Measurements from ENCODE around the gene TMEM167A.

Gene TMEM167A

DNA sequence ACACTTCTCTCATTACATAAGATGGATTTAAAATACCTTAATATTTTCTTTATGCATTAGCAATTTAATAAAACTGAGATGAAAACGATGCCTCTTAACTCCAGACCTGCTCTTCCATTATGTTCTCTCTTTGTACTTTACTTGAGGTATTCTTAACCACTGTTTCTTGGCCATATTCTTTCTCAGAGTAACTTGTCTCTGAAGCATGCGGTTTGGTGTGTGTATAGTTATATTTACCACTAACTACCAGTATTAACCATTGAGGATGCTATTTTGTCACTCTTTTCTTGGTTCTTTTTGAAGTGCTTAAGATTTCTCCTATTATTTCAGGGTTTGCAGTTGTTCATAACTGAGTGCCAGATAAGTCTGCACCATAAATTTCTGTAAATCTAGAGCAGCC lies 17.9 kb downstream of the TMEM167A start:
- H3K27me3 ChIP-seq (ENCODE audit: insufficient read depth, poor library complexity, severe bottlenecking) = no peaks in the 10 kb centered on the region
- DNase-seq (ENCODE audit: low read depth in 1 of 2, low spot score in 1 of 2) = no peak
- H3K4me3 ChIP-seq (replicated peaks; ENCODE audit: insufficient read depth, low read length) = no peak overlapping the region
- H3K27ac ChIP-seq (replicated peaks) = no peak overlapping the region
- TF ChIP-seq SPI1 (IDR thresholded peaks at IDR 0.05; ENCODE audit: borderline replicate concordance, low read depth) = no peak
- TF ChIP-seq, protein P1, sequence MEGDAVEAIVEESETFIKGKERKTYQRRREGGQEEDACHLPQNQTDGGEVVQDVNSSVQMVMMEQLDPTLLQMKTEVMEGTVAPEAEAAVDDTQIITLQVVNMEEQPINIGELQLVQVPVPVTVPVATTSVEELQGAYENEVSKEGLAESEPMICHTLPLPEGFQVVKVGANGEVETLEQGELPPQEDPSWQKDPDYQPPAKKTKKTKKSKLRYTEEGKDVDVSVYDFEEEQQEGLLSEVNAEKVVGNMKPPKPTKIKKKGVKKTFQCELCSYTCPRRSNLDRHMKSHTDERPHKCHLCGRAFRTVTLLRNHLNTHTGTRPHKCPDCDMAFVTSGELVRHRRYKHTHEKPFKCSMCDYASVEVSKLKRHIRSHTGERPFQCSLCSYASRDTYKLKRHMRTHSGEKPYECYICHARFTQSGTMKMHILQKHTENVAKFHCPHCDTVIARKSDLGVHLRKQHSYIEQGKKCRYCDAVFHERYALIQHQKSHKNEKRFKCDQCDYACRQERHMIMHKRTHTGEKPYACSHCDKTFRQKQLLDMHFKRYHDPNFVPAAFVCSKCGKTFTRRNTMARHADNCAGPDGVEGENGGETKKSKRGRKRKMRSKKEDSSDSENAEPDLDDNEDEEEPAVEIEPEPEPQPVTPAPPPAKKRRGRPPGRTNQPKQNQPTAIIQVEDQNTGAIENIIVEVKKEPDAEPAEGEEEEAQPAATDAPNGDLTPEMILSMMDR (IDR thresholded peaks at IDR 0.05; ENCODE audit: insufficient read depth, low read length) = no peak
- TF ChIP-seq, protein P2, sequence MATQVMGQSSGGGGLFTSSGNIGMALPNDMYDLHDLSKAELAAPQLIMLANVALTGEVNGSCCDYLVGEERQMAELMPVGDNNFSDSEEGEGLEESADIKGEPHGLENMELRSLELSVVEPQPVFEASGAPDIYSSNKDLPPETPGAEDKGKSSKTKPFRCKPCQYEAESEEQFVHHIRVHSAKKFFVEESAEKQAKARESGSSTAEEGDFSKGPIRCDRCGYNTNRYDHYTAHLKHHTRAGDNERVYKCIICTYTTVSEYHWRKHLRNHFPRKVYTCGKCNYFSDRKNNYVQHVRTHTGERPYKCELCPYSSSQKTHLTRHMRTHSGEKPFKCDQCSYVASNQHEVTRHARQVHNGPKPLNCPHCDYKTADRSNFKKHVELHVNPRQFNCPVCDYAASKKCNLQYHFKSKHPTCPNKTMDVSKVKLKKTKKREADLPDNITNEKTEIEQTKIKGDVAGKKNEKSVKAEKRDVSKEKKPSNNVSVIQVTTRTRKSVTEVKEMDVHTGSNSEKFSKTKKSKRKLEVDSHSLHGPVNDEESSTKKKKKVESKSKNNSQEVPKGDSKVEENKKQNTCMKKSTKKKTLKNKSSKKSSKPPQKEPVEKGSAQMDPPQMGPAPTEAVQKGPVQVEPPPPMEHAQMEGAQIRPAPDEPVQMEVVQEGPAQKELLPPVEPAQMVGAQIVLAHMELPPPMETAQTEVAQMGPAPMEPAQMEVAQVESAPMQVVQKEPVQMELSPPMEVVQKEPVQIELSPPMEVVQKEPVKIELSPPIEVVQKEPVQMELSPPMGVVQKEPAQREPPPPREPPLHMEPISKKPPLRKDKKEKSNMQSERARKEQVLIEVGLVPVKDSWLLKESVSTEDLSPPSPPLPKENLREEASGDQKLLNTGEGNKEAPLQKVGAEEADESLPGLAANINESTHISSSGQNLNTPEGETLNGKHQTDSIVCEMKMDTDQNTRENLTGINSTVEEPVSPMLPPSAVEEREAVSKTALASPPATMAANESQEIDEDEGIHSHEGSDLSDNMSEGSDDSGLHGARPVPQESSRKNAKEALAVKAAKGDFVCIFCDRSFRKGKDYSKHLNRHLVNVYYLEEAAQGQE (IDR thresholded peaks at IDR 0.05; ENCODE audit: insufficient replicate concordance, low read depth) = no peak
- TF ChIP-seq GABPA (IDR thresholded peaks at IDR 0.05; ENCODE audit: low read depth) = no peak
- no peak for TF ChIP-seq POLR2AphosphoS5 (IDR thresholded peaks at IDR 0.05; ENCODE audit: low read depth)

DNA sequence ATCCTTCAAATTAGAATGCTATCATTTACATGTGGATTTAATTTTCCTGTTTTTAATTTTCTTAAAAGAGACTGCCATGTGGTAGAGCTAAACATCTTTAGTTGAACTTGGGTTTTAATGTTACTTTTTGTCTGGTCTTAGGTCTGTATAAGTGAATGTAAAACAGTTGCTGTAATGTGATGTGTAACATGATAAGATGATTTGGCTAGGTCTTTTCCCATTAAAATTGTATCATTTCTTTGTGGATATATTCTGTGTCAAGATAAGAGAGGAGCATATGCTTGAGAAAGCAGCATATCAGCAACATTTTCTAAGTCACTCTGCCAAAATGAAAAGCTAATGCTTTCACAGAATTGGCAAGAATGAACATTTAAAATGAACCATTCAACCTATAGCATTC lies 18.5 kb downstream of the TMEM167A start:
- Histone ChIP-seq H3K27me3 (ENCODE audit: insufficient read depth, poor library complexity, severe bottlenecking) (no peaks in the 10 kb centered on the region), H3K27ac (replicated peaks) (no peak overlapping the region), H3K4me3 (replicated peaks; ENCODE audit: insufficient read depth, low read length) (no peak overlapping the region)
- TF ChIP-seq SPI1 (IDR thresholded peaks at IDR 0.05; ENCODE audit: borderline replicate concordance, low read depth) (no peak), POLR2AphosphoS5 (IDR thresholded peaks at IDR 0.05; ENCODE audit: low read depth) (no peak), GABPA (IDR thresholded peaks at IDR 0.05; ENCODE audit: low read depth) (no peak)
- TF ChIP-seq, protein P1 (IDR thresholded peaks at IDR 0.05; ENCODE audit: insufficient read depth, low read length) = no peak
- TF ChIP-seq, protein P2 (IDR thresholded peaks at IDR 0.05; ENCODE audit: insufficient replicate concordance, low read depth) = no peak
- no peak for DNase-seq (ENCODE audit: low read depth in 1 of 2, low spot score in 1 of 2)

DNA sequence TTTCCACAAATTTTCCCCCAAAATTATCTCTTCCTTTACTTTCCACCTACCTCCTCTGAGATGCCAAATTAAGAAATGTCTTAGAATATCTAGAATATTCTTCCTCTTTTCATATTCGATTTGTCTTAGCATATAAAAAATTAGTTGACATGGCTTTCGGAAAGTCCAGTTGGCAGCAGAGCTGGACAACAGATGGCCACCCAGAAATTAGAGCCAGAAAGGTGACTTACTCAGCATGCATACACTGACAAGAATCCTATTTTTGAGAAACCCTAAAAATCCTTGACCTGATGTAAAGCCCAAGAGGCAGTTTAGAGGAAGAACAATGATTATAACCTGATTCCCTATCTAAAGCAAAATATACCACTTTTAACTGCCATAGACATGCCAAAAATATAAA lies 22.0 kb downstream of the TMEM167A start:
- no peak for DNase-seq (ENCODE audit: low read depth in 1 of 2, low spot score in 1 of 2)
- no peak overlapping the region for H3K27ac ChIP-seq (replicated peaks)
- H3K4me3 ChIP-seq (replicated peaks; ENCODE audit: insufficient read depth, low read length) = no peak overlapping the region
- no peaks in the 10 kb centered on the region for H3K27me3 ChIP-seq (ENCODE audit: insufficient read depth, poor library complexity, severe bottlenecking)
- TF ChIP-seq POLR2AphosphoS5 (IDR thresholded peaks at IDR 0.05; ENCODE audit: low read depth) (no peak), SPI1 (IDR thresholded peaks at IDR 0.05; ENCODE audit: borderline replicate concordance, low read depth) (no peak), GABPA (IDR thresholded peaks at IDR 0.05; ENCODE audit: low read depth) (no peak)
- TF ChIP-seq, protein P2 (IDR thresholded peaks at IDR 0.05; ENCODE audit: insufficient replicate concordance, low read depth) = no peak
- TF ChIP-seq, protein P1 (IDR thresholded peaks at IDR 0.05; ENCODE audit: insufficient read depth, low read length) = no peak
